Activated T-helper 1 cell treated with anti-CD3 and anti-CD28 coated beads, Interleukin-2, amount 50 U/mL, for 16 hours (primary cell): ENCODE data around the gene CD34.
"Not testable (repeated sequence)": the region's sequence is repeated elsewhere in the genome, so short reads cannot be mapped to it uniquely, and the experiment has no call there.

ENCODE experiments used
- DNase-seq, 2 donors: peaks; one replicate each; pipeline ENCODE4 v3.0.0-alpha.2; 2020; ENCODE audit warnings: low read depth in 1 of 2, low spot score in 1 of 2

CD34 gene

DNA sequence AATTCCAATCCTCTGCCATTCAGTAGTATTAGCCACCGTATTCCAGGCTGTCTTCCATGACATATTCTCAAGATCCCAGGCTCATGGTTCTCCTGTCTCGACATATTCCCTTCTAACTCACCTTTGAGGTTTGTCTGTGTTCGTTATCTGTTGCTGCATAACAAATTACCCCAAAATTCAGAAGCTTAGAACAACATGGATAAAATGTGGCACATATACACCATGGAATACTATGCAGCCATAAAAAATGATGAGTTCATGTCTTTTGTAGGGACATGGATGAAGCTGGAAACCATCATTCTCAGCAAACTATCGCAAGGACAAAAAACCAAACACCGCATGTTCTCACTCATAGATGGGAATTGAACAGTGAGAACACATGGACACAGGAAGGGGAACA, 33.0 kb downstream of the CD34 start:
- DNase-seq = not testable (repeated sequence)

DNA sequence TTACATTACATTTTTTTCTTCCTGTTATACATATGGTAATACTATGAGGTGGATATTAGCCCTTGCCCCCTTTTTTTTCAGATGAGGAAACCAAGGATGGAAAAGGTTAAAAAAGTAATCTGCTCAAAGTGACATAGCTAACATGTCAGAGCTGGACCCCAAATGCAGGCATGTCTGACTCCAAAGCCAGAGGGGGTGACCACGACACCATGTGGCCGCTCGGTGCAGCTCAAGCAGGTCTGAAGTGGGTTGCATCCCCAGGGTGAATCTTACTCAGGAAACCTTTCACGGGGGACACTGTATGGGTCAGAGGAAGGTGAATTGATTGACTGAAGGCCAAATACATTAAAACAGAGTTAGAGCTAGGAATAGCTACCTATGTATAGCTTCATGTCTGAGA, 34.8 kb downstream of the CD34 start:
- no peak for DNase-seq

DNA sequence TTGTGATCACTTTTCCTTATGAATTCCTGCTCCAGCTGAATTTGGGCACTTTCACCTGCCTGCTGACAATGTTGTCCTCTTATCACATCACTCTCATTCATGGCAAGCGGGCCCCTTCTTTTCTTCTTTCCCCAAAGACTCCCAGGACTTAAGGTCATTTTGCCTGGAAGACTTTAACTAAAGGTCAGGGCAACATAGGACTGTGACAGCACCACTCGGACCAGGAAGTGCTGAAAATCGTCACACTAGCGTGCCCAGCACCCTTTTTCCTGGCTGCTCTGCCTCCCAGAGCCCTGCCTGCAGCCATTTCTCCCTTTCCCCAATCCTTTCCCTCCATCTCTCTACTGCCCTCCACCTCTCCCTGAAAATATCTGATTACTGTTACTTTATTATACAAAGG, 35.4 kb downstream of the CD34 start:
- no peak for DNase-seq

GRCh38 chr1:207873055-207873890, 37.7 kb downstream of the CD34 start:
- DNase-seq = no peak

GRCh38 chr1:207872621-207873020, 38.3 kb downstream of the CD34 start:
- DNase-seq = no peak

- no peak for DNase-seq
Observed at GRCh38 chr1:207871117-207871649, 39.7 kb downstream of the CD34 start.

- no peak for DNase-seq
Observed at GRCh38 chr1:207870306-207871031, 40.5 kb downstream of the CD34 start.

GRCh38 chr1:207869859-207870258, 41.1 kb downstream of the CD34 start:
- no peak for DNase-seq

DNA sequence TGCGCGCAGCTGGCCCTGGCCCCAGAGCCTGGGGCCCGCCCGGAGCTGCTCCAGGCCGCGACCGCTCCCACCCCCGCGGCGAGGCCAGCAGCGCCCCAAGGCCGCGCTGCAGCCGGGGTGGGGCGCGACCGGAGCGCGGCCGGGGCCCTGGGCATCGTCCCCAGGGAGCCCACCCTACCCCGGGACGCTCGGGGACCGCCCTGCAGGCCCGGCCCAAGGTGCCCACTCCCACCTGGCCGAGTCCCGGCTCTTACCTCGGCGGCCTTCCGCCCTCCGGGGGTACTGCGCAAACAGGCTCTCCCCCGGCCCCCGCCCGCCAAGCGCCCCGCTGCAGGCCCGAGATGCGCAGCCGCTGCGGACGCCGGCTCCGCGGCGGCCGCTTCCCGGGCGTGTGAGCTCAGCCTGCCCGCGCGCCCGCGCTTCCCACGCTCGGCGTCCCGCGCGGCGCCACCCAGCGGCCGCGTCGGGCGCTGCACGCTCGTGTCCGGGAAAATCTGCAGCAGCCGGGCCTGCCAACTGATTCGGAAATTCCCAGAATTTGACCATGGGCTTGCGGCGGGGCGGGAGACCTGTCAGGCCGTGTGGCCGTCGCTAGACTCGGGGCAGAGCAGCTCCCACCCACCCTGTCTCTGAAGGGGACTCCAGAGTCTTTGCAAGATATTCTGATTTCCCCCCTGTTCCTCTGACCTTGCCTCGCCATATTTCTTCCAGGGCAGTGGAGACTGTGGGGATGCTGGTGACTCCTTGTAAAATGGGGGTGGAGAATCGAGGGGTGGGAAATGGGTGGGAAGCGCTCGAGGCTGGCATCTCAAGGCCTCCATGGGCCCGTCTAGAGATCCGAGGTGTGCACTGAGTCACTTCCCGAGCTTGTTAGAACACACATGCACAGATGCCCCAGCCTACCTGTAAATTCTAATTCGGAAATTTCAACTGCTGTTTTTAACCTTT, 41.9 kb downstream of the CD34 start:
- peak; percentile 41 to 62 for DNase-seq

- no peak for DNase-seq
Observed at GRCh38 chr1:207868251-207868773, 42.6 kb downstream of the CD34 start.

DNA sequence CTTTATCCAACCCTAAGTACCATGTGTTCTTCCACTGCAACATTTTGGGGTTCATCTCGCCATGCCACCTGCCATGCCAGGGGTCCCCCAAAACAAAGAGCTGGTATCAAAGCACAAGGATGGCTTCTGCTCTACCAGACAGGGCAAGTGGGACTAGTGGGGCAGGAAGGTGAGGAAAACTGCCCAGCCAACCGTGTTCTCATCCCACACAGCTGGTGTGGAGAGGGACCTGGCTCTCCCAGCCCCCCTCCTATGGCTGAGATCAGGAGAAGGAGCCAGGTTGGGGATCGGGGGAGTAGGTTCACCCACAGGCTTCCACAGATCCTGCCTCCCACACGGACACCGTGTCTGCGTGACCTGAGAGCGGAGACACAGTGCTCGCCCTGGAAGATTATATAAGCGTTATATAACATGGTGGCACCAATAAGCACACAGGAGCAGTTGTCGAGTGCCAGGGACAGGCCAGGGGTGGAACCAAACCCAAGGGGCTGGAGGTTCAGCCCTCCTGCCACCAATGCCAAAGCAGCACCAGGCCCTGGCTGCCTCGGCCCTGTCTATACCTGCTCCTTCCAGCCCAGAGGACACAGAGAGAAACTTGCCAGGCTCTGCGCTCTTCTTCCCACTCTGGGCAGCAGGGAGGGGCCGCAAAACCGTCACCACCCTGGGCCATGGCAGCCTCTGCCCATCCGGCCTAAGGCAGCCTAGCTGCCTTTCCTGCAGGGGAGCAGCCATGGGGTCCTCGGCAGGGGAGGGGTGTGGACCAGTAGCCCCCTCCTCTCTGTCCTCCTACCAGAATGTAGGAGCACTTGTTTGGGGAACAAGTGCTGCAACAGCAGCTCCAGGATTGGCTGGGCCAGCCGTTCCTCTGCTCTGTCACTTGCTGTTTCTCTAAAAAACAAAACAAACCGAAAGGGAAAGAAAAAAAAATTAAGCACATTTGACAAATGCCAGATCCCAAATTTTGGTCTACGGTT, 43.5 kb downstream of the CD34 start:
- no peak for DNase-seq

- DNase-seq = no peak
Observed at GRCh38 chr1:207866471-207867135, 44.3 kb downstream of the CD34 start.

DNA sequence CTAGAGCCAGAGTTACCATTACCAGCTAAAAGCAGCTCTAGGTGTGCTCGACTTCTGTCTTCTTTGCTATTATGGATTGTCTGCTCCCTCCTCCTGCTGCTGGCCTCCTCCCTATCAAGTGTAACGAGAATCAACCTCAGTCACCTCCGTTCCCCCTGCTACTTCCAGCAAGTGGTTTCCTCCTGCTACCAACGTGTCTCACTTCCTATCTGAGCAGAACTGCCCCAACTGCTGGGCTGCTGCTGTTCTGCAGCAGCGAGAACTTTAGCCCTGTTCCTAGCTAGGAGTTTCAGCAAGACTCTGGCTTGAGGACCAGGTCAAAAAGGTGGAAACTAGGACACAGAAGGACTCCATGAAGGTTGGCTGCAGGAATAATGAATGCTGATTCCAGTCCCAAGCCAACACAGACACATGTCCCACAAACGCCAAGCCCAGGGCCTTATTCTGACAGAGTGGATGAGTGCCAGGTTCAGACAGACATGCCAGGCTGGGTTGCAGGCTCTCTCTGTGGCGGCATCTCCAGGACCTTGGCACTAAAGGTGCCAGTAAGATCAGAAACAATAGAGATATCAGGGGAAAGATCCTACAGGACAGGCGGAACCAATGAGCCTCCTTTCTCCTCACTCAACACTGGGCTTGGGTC, 46.9 kb downstream of the CD34 start:
- DNase-seq = peak in 1 of 2 donors; percentile 14

DNA sequence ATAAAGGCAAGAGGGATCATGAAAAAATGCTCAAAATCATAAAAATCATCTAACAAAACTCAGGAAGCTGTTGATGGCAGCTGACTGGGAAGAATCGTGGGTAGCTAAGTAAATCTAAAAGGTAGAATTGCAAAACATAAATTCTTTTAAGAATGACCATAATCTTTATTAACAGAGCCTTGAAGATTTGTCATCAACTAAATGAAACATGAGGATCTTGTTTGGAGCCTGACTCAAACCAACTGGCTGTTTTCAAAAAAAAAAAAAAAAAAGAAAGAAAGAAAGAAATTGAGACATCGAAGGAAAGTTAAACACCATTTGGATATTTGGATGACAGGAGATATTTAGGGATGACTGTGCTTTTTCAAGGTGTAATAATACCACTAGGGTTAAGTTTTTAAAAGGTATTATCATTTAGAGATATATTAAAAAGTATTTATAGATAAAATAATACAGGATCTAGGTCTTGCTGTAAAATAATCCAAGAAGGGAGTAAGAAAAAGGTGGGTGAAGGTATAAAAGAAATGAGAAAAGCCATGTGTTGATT, 48.6 kb downstream of the CD34 start:
- DNase-seq = no peak

- DNase-seq = no peak
Observed at GRCh38 chr1:207861442-207862177, 49.3 kb downstream of the CD34 start.

DNA sequence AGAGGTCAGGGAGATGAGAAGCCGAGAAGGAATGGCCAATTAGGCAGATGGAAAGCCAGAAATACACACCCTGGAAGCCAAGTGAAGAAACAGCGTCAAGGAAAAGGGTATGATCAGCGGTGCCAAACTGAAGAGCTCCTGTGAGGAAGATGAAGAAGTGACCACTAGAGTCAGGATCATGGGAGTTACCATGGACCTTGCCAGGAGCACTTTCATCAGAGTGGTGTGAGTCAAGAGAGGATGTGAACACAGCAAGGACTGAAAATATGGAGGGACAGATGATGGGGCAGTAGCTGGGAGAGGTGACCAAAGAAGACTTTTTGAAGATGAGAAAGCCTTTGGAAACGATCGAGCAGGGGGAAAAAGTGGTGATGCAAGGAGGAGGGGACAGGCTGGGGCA, 50.4 kb downstream of the CD34 start:
- DNase-seq = no peak

DNA sequence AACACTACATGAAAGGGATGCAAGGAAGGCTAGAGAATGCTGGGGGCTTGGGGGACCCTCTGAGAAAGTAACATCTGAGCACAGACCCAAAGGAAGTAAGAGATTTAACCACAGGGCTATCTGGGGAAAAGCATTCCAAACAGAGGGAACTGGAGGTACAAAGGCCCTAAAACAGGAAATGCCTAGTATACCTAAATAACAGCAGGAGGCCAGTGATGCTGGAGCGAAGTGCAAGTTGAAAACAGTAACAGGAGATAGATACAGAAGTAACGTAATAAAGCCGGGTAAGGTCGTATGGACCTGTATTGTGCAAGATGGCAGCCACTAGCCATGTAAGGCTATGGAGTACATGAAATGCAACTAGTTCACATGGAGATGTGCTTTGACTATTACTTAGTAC, 52.1 kb downstream of the CD34 start:
- DNase-seq = no peak

DNA sequence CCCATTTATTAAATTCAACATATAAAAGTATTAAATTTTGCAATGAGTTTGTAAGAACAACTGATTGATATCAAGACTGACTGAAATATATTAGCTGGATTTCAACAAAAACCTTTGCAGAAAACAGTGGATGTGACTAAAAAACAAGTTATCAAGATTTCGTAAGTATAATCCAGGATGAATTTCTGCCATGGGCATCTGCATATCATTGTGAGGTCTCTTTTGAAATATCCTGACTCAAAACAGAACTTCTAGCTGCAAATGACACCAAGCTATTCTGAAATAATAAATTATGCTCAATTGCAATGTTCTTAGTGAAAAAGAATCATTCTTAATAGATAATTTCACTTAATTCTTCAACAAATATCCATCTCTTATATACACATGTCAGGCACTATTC, 52.6 kb downstream of the CD34 start:
- DNase-seq = no peak
